Measurements from ENCODE around the gene SMIM1.

- TF ChIP-seq CTCF (IDR thresholded peaks at IDR 0.05): no peak
- TF ChIP-seq EP300 (IDR thresholded peaks at IDR 0.05): no peak
Observed at GRCh38 chr1:3732434-3733093, 40.0 kb upstream of the SMIM1 start.

All from tibial nerve (tissue), 4 donors.